ENCODE measurements around the gene NGF. TPM values are rescaled to one million over a fixed set of nuclear protein-coding genes. Genes with fewer than 3 reads are reported as not detected.
A peak's percentile ranks its signal among the peaks of the same experiment; 100 is the strongest.

NGF gene
- total RNA-seq, 1 donor from 2014 or later: 12.9 TPM

DNA sequence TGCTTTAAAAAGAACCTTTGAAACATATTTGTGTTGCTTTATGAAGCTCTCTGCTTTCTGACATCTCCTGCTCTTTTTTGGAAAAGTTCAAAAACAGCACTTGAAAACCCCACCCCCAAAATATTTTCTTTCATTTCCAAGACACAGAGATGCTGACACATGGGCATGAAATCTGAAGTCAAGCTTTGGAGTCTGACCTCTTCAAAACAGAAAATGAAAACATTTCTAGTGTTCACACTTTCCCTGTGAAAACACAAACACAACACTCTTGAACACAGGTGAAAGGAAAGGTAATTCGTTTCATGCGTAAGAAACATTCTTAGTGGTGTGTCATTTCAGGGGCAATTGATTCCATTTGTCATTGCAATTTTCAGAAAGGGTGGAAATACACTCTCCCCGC lies 10.8 kb downstream of the NGF start:
- DNase-seq (ENCODE audit: low read depth) (no peak), FAIRE-seq (peak; percentile 47)
- Histone ChIP-seq H4K20me1 (ENCODE audit: insufficient read depth, low read length) (no peaks in the 10 kb centered on the region), H3K27ac (ENCODE audit: low read depth, low read length) (no peak overlapping the region), H3K9me3 (ENCODE audit: insufficient read depth, low read depth, low read length) (no peaks in the 10 kb centered on the region), H3K79me2 (ENCODE audit: insufficient read depth, low read length) (peaks cover 21% of the 10 kb centered on the region), H3K4me3 (ENCODE audit: insufficient read depth, low read depth, low read length) (no peak overlapping the region), H3K36me3 (ENCODE audit: insufficient read depth, low read length) (no peaks in the 10 kb centered on the region), H3K4me1 (ENCODE audit: insufficient read depth, low read length) (peaks cover 43% of the 10 kb centered on the region), H2AFZ (ENCODE audit: low read depth, low read length) (no peak overlapping the region), H3K4me2 (ENCODE audit: low read length) (peak overlapping the region; percentile 12), H3K9ac (ENCODE audit: low read length) (no peak overlapping the region), H3K27me3 (ENCODE audit: insufficient read depth, low read length) (no peaks in the 10 kb centered on the region)
- no peak overlapping the region for H3K4me3 Mint-ChIP-seq (ENCODE audit: unreplicated experiment)
- H3K9me3 Mint-ChIP-seq (ENCODE audit: unreplicated experiment): peaks cover 3% of the 10 kb centered on the region
- peaks cover 10% of the 10 kb centered on the region for H3K36me3 Mint-ChIP-seq (ENCODE audit: low read depth, unreplicated experiment)
- peak overlapping the region; percentile 13 for H3K27ac Mint-ChIP-seq (ENCODE audit: unreplicated experiment)
- no peaks in the 10 kb centered on the region for H3K27me3 Mint-ChIP-seq (ENCODE audit: low read depth, unreplicated experiment)
- TF ChIP-seq, protein P1, sequence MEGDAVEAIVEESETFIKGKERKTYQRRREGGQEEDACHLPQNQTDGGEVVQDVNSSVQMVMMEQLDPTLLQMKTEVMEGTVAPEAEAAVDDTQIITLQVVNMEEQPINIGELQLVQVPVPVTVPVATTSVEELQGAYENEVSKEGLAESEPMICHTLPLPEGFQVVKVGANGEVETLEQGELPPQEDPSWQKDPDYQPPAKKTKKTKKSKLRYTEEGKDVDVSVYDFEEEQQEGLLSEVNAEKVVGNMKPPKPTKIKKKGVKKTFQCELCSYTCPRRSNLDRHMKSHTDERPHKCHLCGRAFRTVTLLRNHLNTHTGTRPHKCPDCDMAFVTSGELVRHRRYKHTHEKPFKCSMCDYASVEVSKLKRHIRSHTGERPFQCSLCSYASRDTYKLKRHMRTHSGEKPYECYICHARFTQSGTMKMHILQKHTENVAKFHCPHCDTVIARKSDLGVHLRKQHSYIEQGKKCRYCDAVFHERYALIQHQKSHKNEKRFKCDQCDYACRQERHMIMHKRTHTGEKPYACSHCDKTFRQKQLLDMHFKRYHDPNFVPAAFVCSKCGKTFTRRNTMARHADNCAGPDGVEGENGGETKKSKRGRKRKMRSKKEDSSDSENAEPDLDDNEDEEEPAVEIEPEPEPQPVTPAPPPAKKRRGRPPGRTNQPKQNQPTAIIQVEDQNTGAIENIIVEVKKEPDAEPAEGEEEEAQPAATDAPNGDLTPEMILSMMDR (IDR thresholded peaks at IDR 0.05; ENCODE audit: insufficient read depth, low read depth, low read length): no peak
- no peak for TF ChIP-seq EZH2 (IDR thresholded peaks at IDR 0.05; ENCODE audit: insufficient read depth, low read length)
- peaks cover 69% of the 10 kb centered on the region for H3K4me1 Mint-ChIP-seq (ENCODE audit: low read depth, unreplicated experiment)

DNA sequence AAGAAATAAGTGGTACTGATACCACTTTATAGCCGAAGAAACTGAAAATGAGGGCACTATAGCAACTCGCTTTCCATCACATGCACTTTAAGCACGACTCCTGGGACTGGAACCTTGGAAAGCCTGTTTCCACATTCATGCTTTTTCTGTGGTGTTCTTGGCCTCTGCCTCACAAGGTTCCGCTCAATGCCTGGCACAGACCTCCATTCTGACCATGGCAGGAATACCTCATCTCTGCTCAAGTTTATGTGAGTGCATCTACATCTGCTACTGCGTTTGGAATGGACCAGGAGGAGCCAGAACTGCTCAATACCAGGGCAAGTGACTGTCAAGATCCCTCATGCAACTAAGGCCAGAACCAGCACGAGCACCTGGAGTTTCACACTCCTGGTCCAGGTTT lies 11.6 kb downstream of the NGF start:
- DNase-seq (ENCODE audit: low read depth) (no peak), FAIRE-seq (peak; percentile 26)
- no peaks in the 10 kb centered on the region for H3K36me3 ChIP-seq (ENCODE audit: insufficient read depth, low read length)
- no peak for TF ChIP-seq EZH2 (IDR thresholded peaks at IDR 0.05; ENCODE audit: insufficient read depth, low read length)
- TF ChIP-seq, protein P1 (IDR thresholded peaks at IDR 0.05; ENCODE audit: insufficient read depth, low read depth, low read length): no peak
- H3K4me1 ChIP-seq (ENCODE audit: insufficient read depth, low read length): peaks cover 43% of the 10 kb centered on the region
- H3K4me2 ChIP-seq (ENCODE audit: low read length): no peak overlapping the region
- no peaks in the 10 kb centered on the region for H4K20me1 ChIP-seq (ENCODE audit: insufficient read depth, low read length)
- no peaks in the 10 kb centered on the region for H3K27me3 ChIP-seq (ENCODE audit: insufficient read depth, low read length)
- no peak overlapping the region for H3K4me3 Mint-ChIP-seq (ENCODE audit: unreplicated experiment)
- no peak overlapping the region for H3K27ac ChIP-seq (ENCODE audit: low read depth, low read length)
- peaks cover 3% of the 10 kb centered on the region for H3K9me3 Mint-ChIP-seq (ENCODE audit: unreplicated experiment)
- H3K4me3 ChIP-seq (ENCODE audit: insufficient read depth, low read depth, low read length): no peak overlapping the region
- H3K27me3 Mint-ChIP-seq (ENCODE audit: low read depth, unreplicated experiment): no peaks in the 10 kb centered on the region
- H3K79me2 ChIP-seq (ENCODE audit: insufficient read depth, low read length): peaks cover 21% of the 10 kb centered on the region
- peaks cover 65% of the 10 kb centered on the region for H3K4me1 Mint-ChIP-seq (ENCODE audit: low read depth, unreplicated experiment)
- peaks cover 10% of the 10 kb centered on the region for H3K36me3 Mint-ChIP-seq (ENCODE audit: low read depth, unreplicated experiment)
- H2AFZ ChIP-seq (ENCODE audit: low read depth, low read length): no peak overlapping the region
- no peaks in the 10 kb centered on the region for H3K9me3 ChIP-seq (ENCODE audit: insufficient read depth, low read depth, low read length)
- no peak overlapping the region for H3K27ac Mint-ChIP-seq (ENCODE audit: unreplicated experiment)
- no peak overlapping the region for H3K9ac ChIP-seq (ENCODE audit: low read length)

DNA sequence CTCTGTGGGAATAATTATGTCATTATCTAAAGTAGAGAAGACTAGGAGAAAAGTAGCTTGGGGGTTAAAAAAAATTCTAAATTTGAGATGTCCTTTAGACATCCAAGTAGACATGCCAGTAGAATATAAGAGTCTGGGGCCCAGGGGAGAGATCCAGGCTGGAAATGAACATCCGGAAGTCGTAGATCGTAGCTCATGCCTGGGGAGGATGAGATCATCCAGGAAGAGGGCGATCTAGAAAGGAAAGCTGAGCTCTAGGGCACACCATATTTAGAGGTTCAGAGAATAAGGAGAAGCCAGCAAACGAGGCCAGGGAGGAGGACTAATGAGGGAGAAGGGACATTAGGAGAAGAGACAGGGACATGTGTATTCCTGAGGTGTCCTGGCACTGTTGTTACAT lies 12.2 kb downstream of the NGF start:
- H3K4me1 Mint-ChIP-seq (ENCODE audit: low read depth, unreplicated experiment): peaks cover 66% of the 10 kb centered on the region
- H2AFZ ChIP-seq (ENCODE audit: low read depth, low read length): peak overlapping the region; percentile 31
- H3K4me1 ChIP-seq (ENCODE audit: insufficient read depth, low read length): peaks cover 40% of the 10 kb centered on the region
- no peaks in the 10 kb centered on the region for H4K20me1 ChIP-seq (ENCODE audit: insufficient read depth, low read length)
- no peaks in the 10 kb centered on the region for H3K36me3 ChIP-seq (ENCODE audit: insufficient read depth, low read length)
- no peak for FAIRE-seq
- H3K36me3 Mint-ChIP-seq (ENCODE audit: low read depth, unreplicated experiment): peaks cover 10% of the 10 kb centered on the region
- peak overlapping the region; percentile 12 for H3K4me2 ChIP-seq (ENCODE audit: low read length)
- H3K27ac Mint-ChIP-seq (ENCODE audit: unreplicated experiment): peak overlapping the region; percentile 60
- no peak overlapping the region for H3K4me3 Mint-ChIP-seq (ENCODE audit: unreplicated experiment)
- no peak overlapping the region for H3K4me3 ChIP-seq (ENCODE audit: insufficient read depth, low read depth, low read length)
- H3K9me3 Mint-ChIP-seq (ENCODE audit: unreplicated experiment): peaks cover 3% of the 10 kb centered on the region
- TF ChIP-seq, protein P1 (IDR thresholded peaks at IDR 0.05; ENCODE audit: insufficient read depth, low read depth, low read length): no peak
- no peak for TF ChIP-seq EZH2 (IDR thresholded peaks at IDR 0.05; ENCODE audit: insufficient read depth, low read length)
- H3K79me2 ChIP-seq (ENCODE audit: insufficient read depth, low read length): peaks cover 25% of the 10 kb centered on the region
- peak overlapping the region; percentile 10 for H3K27ac ChIP-seq (ENCODE audit: low read depth, low read length)
- no peaks in the 10 kb centered on the region for H3K27me3 Mint-ChIP-seq (ENCODE audit: low read depth, unreplicated experiment)
- DNase-seq (ENCODE audit: low read depth): no peak
- no peaks in the 10 kb centered on the region for H3K27me3 ChIP-seq (ENCODE audit: insufficient read depth, low read length)
- H3K9me3 ChIP-seq (ENCODE audit: insufficient read depth, low read depth, low read length): no peaks in the 10 kb centered on the region
- no peak overlapping the region for H3K9ac ChIP-seq (ENCODE audit: low read length)
